ENCODE measurements around the gene GATAD2A.

GATAD2A gene

DNA sequence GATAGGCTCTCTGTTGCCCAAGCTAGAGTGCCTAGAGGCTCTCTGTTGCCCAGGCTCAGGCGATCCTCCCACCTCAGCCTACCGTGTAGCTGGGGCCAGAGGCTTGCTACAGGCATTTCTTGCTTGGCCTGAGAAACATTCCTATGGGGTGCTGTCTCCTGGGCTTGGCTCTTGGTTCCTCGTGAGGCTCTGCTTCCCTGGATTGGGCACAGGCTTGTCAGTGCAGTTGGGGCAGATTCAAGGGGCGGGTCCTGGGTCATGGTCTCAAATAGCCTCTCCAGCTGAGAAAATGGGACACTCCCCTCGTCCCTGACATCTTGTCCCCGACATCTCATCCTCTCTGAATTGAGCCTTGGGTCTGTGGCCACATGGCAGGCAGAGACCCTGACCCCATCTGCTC, 105.0 kb downstream of the GATAD2A start:
- no peak for DNase-seq

DNA sequence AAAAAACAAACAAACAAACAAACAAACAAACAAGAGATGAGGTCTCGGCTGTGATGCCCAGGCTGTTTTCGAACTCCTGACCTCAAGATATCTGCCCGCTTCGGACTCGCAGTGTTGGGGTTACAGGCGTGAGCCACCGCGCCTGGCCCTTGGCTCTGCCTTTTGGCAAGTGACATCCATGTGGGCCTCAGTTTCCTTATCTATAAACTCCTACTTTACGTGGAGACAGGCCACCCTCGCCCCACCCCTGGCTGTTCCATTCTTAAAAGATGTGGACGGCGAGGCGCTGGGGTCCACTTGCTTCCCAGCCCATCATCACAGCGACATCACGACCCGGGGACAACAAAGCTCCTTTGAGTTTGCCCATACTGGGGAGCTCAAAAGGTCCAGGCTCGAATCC, 108.2 kb downstream of the GATAD2A start:
- no peak for DNase-seq

DNA sequence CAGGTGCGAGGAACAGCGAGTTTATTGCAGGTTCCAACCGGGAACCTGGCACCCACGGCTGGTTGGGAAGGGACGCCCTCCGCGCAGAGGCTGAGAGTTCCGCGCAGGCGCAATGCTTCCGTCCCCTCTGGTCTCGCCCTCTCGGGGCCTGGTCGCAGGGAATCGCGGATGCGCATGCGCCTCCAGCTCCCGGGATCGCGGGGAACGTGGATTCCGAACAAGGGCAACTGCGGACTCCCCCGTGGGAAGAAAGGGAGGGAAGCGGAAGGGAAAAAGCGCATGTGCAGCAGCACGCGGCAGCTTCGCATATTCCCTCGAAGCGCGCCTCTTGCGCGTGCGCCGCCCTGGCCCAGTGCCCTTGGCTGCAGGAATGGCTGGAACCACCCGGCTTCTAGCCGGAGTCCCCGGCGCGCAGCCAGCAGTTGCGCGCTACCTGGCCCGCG, 108.8 kb downstream of the GATAD2A start:
- peak; percentile 81 for DNase-seq

DNA sequence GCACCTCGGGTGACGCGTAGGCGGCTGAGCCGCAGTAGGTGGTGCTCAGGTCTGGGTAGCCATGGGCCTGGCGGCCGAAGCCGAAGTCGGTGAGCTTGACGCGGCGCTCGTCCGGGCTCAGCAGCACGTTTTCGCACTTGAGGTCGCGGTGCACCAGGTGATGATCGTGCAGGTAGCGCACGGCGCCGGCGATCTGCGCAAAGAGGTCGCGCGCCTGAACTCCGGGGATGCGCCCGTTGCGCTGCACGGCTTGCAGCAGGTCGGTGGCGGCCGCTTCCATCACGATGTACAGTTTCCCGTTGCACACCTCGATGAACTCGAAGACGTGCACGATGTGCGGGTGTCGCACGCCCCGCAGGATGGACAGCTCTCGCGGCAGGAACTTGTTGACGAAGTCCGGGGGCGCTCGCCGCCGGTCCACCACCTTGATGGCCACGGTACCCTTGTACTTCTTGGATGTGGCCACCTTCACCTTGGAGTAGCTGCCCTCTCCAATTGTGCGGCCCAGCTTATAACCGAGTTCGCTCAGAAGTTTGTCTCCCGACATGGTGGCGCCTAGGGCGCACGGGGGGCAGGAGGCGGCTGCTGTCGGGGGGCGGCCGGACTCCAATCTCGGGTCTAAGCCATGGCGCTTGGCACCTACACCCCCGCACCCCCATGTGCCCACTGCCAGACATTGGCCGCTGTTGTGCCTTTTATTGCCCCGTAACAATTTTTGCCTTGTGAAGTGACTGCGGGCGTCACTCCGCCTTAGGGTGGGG, 109.6 kb downstream of the GATAD2A start, which contains the start of gene TSSK6:
TSS of gene TSSK6 (minus strand) at position 668 of the 761 bp plus-strand sequence. CDS start at position 547, 121 bp downstream.
- no peak for DNase-seq

DNA sequence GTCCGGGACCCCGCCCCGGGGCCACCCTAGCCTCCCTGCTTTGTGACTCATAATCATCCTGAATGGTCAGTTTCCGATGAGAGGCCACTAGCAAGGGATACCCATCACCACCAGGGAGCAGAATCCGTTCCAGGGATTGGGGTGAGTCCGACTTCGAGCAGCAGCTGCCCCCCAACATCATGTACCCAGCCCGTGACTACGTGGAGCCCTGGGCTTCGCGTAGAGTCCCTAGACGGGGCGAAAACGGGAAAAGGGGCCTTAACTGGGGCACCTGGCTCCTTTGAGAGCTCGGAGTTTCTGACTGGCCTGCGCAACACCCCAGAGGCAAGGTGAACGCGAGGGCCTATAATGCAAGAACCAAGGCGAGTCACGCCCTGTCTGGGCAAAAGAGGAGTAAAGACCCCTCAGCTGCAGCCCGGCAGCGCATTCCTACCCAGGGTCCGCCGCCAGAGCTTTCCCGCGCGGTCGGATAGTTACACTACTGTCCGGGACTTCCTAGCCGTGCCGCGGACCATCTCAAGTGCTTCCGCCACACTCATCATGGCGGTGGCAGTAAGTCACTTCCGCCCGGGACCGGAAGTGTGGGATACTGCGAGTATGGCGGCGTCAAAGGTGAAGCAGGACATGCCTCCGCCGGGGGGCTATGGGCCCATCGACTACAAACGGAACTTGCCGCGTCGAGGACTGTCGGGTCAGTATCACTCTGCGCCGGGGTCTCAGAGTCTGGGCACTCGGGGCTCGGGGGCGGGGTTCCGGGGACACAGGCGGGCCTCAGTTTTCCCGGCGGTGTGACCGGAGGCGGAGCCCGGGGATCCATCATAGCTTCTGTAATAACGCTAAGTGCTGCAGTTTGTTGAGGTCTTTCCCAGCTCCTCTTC, 110.4 kb downstream of the GATAD2A start, which contains the start of gene NDUFA13:
TSS of gene NDUFA13 (plus strand) at position 584 of the 878 bp plus-strand sequence. CDS start at position 598, 14 bp downstream.
- peak; percentile 92 for DNase-seq

DNA sequence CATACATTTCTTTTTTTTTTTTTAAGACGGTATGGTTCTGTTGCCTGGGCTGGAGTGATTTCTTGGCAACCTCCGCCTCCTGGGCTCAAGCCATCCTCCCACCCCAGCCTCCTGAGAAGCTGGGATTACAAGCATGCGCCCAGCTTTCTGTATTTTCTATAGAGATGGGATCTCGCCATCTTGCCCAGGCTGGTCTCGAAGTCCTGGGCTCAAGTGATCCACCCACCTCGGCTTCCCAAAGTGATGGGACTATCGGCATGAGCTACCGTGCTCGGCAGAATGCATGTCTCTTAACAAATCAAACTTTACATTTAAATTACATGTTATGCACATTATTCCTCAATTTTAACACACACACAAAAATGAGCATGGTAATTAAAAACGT, 111.8 kb downstream of the GATAD2A start:
- DNase-seq: no peak

DNA sequence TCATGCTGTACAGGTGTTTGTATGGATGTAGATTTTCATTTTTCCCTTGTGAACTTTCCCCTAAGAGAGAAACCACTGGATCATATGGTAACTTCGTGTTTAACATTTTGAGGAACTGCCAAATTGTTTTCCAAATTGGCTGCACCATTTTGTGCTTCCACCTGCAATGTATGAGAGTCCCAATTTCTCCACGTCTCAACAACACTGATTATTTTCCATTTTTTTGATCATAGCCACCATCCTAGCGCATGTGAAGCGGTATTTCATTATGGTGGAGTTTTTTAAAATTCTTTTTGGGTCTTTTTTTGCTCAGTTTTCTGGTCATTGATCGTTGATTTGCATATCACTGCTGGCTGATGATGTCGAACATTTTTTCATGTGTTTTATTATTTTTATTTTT, 115.5 kb downstream of the GATAD2A start:
- no peak for DNase-seq

DNA sequence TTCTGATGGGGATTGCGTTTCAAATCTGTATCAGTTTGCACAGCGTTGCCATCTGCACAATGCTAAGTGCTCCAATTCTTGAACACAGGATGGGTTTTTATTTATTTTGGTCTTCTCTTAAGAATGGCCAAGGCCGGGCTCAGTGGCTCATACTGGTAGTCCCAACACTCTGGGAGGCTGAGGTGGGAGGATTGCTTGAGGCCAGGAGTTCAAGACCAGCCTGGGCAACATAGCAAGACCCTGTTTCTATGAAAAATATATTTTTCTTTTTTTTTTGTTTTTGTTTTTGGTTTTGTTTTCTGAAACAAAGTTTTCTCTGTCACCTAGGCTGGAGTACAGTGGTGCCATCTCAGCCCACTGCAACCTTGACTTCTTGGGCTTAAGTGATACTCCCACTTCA, 117.7 kb downstream of the GATAD2A start:
- DNase-seq: no peak

DNA sequence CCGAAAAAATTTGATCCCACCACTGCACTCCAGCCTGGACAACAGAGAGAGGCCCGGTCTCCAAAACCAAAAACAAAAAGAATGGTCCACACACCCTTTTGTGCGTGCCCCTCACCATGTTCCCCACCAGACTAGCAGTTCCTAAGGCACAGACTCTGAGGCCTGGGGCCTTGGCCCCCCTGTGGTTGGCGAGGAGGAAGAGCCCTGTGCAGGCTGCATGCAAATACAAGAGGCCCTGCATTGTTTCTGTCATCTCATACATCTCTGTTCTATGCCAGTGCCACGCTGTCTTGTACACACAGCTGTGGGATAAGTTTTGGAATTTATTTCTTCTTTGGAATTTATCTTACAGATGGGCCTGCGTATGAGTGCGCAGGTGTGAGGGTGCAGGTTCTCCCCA, 118.6 kb downstream of the GATAD2A start:
- no peak for DNase-seq

DNA sequence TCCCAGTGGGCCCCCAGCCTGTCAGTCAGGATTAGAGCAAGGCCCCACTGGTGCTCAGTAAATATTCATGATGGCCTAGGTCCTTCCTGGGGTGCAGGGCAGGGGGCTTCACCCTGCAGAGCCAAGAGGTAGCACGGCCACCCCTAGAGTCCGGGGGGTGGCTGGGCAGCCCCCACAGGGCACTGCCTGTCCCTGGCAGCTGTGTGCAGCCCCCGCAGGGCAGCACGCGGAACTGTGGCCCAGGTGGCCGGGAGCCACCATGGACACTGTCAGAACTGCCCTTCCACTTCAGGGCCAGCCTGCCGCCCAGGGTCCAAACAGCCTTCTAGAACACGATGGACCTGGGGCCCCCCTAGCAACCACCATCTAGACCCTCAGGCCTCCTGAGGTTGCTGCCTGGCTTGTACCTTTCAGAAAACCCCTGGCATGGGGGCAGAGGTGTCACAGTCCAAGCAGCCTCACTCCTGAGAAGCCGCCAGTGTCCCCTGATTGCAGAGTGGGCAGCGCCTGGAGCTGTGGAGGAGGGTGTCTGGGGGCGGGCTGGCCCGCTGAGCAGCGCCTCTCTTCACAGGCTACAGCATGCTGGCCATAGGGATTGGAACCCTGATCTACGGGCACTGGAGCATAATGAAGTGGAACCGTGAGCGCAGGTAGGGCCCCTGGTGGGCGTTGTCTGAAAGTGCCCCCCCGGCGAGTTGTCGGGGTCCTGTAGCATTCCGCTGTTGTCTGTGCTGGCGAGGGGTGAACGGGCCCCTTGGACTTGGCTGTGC, 120.3 kb downstream of the GATAD2A start:
- DNase-seq: no peak

DNA sequence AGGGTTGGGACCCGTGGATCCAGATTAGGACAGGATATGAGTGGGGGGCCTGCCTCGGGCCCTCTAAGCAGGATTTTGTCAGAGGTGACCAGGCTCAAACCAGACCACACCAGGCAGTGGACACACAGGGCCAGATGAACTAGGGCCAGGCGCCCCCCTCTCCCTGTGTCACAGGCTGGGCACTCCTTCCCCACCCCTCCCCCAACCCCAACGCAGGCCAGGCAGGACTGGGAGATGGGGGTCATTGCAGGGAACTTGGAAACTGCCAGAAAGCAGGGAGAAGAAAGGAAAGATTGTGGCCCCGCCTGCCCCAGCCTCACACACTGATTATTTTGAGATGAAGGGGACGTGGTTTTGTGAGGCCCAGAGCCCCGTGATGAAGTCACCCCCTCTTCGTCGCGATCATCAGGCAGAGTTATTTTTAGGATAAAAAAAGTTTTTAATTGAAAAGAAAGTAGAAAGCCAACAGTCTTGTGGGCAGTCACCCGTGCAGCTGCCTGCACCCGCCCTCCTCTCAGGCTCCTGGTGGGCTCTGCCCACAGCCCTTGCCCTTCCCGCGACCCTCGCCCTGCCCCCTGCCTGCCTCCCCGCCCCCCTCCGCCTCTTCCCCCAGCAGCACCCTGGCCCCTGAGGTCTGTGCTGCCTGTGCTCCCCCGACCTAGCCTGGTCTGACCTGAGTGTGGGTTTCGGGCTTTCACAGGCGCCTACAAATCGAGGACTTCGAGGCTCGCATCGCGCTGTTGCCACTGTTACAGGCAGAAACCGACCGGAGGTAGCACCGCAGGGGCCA, 121.3 kb downstream of the GATAD2A start:
- no peak for DNase-seq

DNA sequence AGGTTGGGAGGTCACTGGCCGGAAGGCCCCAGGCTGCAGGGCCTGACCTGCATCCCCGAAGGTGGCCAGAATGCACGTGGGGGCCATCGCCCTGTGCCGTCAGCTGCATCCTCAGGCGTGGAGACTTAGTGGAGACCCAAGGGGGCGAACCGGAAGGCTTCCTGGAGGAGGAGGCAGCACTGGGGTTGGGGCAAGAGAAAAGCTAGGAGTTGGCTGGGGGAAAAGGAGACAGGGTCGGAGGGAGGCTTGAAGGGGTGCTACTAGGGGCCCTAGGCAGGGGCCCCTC, 121.8 kb downstream of the GATAD2A start:
- no peak for DNase-seq

DNA sequence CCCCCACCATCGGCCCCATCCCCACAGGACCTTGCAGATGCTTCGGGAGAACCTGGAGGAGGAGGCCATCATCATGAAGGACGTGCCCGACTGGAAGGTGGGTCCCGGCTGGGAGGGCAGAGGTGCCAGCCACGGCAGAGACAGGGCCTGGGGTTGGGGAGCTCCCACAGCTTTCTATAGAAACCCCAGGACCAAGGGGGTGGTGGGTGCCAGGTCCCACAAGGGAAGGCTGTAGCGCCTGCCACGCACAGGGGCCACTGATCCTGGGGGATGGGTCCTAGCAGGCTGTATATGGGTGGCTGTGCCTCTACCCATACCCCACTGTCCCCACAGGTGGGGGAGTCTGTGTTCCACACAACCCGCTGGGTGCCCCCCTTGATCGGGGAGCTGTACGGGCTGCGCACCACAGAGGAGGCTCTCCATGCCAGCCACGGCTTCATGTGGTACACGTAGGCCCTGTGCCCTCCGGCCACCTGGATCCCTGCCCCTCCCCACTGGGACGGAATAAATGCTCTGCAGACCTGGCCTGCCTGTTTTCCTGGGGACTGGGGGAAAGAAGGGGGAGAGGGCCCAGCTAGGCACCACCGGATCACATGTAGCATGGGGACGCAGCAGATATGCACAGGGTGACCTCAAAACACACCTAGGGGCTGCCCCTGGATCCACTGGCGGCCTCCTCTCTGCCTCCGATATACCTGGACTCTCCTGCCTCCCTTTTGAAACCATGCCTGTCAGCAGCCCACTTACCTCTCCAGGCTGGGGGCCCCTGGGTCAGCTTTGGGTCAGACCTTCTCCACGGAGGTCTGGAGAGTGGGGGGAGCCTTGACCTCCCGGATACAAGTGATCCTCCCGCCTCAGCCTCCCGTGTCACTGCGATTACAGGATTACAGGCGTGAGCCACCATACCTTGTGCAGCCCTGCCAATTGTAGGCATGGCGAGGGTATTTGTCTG, 122.5 kb downstream of the GATAD2A start:
- DNase-seq: no peak

DNA sequence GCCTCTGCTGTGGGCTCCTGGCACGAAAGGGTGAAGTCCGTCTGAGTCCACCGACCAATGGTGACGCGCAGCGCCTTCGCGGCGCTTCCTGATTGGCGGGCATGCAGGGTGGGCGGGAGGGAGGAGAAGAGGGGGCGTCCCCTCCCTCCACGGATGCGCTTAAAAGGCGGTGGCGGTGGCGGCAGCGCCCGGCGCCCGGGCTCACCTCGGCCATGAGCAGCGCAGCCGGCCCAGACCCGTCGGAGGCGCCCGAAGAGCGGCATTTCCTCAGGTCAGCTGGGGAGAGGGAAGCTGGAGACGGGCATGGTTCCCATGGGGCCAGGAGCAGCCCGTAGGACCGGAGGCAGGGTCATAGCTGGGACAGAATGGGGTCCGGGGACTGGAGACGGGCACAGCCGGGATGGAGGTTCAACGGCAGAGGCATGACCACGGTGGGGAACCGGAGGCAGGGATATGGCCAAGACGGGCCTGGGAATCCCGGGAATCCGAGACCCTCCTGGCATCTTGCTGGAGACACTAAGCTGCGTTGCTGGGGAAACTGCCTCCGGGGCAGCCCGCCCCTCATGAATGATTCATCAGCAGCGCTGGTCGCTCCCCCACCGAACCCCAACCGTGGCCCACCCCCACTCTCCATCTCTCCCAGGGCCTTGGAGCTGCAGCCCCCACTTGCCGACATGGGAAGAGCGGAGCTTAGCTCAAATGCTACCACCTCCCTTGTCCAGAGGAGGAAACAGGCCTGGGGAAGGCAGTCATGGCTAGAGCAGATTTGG, 123.4 kb downstream of the GATAD2A start, which contains the start of gene YJEFN3:
TSS of gene YJEFN3 (plus strand) at position 191 of the 770 bp plus-strand sequence. CDS start at position 213, 22 bp downstream.
- peak; percentile 53 for DNase-seq

DNA sequence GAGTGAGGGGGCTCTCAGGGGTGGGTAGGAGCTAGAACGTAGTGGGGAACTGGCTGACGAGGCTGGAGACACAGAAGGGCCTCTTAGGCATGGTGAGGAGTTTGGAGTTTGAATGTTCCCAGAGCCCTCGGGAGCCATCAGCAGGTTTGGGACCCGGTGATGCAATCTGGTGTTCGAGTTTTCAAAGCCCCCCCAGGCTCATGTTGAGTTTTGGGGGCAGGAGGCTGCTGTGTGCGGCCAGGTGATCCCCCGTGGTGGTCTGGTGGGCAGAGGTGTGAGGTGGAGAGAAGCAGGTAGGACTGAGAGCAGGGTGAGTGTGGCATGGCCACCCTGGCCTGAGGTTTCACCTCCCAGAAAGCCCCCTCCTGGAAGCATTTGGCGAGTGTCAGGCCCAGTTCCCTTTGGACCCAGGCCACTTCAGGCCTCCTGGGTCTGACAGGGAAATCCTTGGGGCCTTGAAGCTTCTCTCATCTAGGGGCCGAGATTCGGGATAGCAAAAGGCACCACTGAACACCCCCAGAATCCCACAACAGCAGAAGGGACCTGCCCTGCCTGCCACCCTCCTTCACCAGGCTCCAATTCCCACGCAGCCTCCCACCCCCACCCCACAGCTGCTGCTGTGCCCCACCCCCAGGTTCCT, 124.4 kb downstream of the GATAD2A start:
- DNase-seq: no peak

DNA sequence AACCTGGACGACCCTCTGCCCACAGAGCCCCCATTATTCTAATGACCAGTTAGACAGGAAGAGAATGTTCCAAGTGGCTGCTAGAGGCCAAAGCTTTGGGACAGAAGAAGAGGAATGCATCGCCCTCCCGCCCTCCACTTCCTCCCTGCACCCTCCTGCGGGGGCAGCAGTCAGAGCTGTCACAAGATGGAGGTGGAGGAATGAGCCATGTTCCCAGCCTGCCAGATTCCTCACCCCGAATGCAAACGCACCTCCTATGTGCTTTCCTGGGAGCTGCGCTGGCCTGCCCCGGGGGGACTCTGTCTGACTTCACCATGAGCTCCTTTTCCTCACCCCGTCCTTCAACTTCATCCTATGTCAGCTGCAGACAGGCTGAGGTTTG, 124.9 kb downstream of the GATAD2A start:
- DNase-seq: no peak

DNA sequence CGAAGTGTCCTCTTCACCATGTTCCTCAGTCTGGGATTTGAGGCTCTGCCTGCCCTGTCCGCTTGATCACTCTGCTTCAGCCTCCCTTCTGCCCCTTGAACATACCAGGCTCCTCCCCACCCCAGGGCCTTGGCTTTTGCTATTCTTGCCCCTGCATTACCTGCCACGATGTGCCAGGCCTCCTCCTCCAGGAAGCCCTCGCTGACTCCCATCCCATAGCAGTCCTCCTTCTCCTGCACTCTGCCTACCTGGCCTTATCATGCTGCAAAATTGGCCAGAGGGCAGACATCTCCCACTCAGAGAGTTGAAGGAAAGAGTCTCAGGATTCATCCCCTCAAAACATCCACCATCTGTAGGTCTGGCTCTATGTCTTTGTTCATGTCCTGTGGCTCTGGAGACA, 125.4 kb downstream of the GATAD2A start:
- no peak for DNase-seq

DNA sequence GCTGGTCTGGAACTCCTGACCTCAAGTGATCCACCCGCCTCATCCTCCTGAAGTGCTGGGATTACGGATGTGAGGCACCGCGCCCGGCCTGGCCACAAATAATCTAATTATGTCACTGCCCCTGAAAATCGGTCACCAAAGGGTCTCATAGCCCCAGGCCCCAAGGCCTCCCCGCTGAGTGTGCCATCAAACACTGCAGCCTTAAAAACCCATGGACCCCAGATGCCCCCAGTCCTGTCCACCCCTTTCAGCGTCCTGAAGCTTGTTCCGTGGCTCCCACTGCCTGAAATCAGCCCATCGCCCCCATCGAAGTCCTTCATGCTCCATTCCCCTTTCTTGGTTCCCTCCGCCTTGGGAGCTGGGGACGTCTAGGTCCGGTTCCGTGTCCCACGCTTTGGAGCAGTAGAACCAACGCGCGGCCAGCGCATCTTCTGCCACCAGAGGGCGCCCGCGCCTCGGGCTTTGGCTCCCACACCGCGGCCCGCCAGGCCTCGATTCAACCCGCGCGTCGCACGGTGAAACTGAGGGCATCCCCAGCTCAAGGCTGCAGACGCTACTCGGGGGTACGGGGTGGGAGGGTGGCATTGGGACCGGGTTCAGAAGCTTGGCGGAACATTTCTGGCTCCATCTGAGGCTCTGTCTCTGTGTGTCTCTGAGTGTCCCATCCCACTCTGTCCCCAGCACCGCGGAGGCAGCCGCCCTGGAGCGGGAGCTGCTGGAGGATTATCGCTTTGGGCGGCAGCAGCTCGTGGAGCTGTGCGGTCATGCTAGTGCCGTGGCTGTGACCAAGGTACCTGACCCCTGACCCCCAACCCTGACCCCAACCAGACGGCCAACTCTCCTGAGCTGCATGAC, 126.7 kb downstream of the GATAD2A start:
- DNase-seq: peak; percentile 77
